T-helper 2 cell (primary cell): Measurements from ENCODE around the gene FMNL2.

Experiments
- DNase-seq, 5 experiments: peaks; one replicate each; pipeline versions ENCODE4 v3.0.0 to v3.0.0-alpha.2; 2012 to 2022

Gene FMNL2

DNA sequence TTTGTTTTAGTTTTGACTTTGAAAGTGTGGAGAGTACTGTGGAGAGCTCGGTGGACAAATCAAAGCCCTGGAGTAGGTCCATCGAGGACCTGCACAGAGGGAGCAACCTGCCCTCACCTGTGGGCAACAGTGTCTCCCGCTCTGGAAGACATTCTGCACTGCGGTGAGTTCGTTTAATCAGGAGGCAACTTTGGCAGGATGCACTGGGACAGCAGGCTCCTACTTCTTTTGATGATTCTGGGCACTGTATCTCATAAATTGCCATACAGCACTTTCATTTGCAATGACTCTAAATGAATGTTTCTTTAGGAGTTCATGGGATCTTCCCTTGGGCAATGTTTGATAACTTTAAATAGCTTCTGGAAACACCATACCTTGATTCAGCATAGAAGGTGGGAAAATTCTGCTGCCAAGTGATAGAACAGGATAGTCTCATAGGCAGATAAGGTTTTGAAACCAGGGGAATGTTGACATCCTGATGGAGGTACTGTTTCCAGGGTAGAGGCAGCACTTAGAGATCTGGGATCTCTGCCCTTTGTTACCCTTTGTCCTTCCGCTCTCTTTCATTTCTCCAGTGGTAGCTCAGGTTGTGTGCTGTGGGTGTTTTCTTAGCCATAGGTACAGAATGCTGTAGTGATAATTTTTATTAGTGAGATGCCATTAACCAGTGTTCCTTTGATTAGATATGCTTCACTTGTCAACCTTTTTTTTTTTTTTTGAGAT, 226.1 kb downstream of the FMNL2 start:
- DNase-seq: no peak

DNA sequence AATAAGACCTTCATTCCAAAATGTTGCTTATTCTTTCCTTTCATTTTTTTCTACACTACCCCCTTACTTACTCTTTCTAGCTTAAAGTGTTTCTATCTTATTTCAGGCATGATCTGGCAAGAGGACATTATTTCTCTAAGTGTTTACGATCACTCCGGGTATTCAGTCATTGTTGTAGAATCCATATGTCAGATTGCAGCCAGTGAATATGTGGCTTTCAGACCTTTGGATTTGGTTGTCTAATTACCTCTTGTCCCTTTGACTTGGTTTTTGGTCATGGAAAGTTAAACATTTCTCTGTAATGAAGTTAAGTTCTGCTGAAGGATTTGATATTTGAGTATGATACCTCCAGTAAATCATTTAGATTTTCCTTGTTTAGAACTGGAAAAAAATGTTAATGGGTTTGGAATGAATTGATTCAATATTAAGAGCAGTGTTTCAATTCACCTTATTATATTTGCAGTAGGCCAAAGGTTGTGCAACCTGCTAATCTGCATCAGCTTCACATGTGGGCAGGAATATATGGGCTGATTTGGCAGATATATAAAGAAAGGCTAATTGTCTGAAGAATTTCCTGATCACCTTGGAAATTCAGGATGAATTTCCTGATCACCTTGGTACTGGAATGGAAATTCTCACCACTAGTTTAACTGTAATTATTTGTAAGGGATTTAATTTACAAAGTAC, 227.4 kb downstream of the FMNL2 start:
- DNase-seq: no peak

DNA sequence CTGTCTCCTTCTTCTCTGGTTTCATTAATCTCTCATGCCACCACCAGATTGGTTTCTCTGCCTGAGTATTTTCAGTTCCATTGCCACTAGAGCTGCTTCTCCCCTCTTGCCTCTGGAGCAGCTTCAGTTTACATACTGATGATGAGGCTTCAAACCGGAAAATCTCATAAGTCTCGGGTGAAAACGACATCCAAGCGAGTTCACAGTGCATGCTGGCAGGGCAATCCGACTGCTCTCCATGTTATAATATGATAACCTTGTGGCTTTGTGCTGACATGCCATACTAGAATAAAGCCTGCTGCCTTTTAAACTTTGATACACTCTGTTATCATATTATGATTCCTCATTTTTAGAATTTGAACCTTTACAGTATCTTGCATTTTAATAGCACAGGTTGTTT, 228.8 kb downstream of the FMNL2 start:
- no peak for DNase-seq

DNA sequence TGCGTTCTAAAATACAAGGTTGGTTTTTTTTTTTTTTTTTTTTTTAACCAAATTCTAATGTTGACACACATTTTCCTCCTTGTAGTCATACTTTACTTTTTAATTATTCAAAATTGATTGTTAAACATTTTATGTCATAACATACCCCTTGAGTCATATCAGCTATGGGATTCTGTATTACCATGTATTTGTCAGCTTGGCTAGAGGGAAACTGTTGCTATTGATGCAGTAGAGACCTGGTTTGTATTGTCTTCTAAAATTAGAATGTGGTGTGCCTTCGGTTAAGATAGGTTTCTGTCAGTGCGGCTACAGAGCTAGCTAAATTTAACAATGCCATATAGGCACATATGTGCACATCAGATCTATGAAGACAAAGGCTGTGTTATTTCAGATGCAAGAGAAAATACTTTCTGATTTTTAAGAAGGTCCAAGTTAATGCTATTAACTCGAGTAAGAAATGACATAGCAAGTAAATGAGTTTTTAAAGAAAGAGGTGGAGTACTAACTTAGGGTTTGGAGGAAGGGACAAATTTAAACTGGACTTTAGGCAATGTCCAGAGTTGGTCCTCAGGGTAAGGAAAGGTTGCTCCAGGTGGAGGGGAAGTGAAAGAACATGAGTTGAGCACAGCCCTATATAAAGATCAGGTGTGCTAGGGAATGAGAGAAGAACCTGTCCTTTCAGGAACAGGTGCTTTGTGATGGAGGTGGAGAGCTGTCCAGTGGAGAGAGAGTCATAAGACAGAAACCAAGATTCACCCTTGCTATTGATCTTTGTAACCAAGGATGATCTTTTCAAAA, 230.0 kb downstream of the FMNL2 start:
- peak in 1 of 5 experiments; percentile 26 for DNase-seq

- DNase-seq: no peak
These were observed 231.1 kb downstream of the FMNL2 start for GRCh38 chr2:152565884-152566727.

DNA sequence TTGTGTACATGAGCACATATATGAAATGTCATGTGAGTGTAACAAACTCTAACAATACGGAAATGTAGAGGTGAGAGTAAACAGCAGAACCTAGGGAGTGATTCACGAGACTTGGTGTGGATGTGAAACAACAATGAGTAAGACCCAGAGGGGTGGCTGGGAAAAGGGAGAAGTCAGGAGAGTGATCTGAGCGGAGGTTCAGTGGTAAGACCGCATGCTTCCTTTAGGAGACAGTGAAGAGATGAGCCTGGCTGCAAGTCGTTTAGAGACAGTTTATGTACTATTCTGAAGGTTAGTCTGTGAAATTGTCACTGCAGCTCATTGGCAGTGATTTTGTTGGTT, 231.7 kb downstream of the FMNL2 start:
- DNase-seq: no peak

DNA sequence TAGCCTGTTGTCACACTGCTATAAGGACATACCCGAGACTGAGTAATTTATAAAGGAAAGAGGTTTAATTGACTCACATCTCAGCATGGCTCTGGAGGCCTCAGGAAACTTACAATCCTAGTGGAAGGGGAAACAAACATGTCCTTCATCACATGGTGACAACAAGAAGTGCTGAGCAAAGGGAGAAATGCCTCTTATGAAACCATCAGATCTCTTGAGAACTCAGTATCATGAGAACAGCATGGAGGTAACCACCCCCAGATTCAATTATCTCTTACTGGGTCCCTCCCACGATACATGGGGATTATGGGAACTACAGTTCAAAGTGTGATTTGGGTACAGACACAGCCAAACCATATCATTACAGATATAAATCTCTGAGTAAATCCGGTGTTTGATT, 233.6 kb downstream of the FMNL2 start:
- DNase-seq: no peak

DNA sequence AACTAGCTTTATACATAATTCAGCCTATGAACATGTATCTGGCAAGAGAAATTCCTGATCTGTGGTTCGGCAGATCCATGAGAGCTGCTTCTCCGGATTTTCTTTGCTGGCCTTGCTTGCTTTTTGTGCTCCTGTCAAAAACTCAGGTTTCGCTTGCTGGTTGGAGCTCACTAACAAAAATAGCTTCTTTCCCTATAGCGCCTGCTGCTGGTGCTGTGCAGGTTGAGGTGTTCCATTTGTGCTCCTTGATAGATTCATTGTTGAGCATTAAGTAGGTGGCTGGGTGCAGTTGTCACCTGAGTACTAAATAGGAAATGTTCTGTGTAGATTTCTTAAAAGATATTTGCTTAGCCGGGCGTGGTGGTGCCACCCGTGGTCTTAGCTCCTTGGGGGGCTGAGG, 234.2 kb downstream of the FMNL2 start:
- no peak for DNase-seq

DNA sequence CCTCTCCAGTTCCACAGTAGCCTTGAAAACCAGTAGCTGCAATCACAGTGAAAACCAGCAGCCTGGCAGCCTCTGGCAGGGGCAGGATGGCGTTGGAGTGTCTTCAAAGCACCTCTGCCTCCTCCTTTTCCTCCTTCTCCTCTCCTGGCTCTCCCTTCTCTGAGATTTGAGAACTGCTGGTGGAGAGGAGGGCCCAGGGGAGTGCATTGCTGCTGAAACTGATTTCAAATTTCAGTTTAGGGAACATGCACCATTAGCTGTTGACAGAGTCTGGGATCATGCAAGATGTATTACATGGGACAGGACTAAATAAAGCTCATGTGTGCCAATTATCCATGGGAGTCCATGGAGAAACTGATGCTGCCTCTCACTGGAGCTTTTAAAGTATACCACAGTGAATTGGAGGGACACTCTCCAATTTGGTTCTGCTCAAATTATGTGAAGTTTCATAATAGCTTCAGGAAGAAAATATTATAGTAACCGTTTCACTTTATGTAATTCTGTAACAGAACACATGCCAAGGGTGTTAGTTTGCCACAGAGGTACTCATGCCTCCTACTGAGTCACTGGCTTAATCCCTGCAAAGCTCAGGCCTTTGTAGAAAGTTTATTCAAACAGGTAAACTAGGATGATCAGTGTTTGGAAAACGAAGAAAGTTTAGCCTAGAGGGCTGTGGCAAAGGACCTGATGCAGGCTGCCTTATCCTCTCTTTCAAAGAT, 236.2 kb downstream of the FMNL2 start:
- no peak for DNase-seq

- no peak for DNase-seq
These were observed 237.1 kb downstream of the FMNL2 start for GRCh38 chr2:152572031-152572430.

DNA sequence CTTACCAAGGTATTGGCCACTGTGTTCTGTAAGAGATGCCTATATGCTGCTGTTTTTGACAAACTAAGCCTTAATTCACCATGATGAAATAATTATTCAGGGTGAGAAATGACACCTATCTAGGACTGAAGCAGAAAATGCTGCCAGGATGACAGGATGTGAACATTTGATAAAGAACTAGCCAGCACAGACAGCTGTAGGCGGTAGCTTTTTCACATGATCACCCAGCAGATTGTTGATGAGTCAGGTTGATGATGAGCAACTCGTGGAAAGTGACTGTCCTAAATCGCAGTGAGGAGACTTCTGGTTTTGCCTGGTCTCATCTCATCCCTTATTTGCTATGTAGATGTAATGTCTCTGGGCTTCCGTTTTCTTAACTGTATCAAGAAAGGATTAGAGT, 238.2 kb downstream of the FMNL2 start:
- DNase-seq: peak in 1 of 5 experiments; percentile 83

DNA sequence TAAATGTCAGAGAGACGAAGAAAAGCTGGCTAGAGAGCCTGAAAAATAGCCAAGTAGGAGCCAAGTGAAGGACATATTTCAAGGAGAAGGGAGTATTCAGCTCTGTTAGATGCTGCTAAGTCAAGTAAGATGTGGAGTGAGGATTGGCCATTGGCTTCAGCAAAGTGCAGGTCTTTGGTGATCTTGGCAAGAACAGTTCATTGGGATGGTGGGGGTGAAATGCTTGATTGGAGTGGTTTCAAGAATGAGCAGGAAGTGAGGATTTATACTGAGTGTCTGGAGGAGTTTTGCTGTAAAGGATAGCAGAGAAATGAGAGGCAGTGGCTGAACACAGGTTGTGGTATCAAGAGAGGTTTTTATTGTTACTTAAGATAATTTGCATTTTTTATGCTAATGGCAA, 242.6 kb downstream of the FMNL2 start:
- no peak for DNase-seq

DNA sequence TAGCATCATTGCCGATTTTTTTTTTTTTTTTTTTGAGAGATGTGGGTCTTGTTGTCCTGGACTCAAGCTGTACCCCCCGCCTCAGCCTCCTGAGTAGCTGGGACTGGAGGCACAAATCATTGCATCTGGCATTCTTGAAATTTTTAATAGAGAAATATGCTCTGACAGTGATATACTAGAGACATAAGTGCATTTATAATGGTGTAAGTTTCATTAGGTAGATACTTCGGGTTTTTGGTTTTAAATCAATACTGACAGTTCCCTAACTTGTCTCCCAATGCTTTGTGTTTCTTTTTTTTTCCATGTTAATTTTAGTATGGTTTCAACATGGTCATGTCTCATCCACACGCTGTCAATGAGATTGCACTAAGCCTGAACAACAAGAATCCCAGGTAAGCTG, 243.6 kb downstream of the FMNL2 start:
- no peak for DNase-seq

- no peak for DNase-seq
These were observed 245.7 kb downstream of the FMNL2 start for GRCh38 chr2:152580714-152581113.

DNA sequence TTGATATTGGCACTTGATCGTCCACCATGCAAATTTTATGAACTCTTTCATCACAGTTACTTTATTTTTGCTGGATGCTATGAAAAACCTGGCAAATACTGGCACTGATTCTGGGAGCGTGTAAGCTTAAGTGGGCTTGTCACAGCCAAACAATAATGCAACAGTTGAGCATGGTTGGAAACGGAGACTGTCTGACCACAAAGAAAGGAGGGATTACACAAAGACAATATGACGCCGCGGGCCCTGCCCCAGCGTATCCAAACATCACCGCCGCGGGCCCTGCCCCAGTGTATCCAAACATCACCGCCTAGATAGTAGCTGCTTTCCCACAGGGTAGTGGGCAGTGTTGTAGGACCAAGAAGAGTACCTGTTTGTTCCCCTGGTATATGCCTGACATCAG, 246.4 kb downstream of the FMNL2 start:
- no peak for DNase-seq

DNA sequence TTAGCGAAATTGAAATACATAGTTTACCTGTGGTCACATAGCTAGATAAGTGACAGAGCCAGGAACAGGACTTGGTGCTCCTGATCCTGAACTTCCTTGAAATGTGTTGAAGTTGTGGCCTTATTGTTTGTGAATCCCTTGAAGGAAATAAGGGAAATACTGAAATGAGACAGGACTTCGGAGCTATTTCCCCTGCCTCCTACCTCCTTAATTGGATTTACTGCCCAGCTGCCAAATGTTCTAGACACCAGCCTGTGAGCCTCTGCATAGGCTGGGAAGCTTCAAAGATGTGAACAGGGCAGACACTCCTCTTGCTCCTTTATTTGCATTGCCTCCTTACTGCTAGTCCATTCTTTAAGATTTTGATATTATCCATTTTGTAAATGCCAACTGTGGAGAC, 247.1 kb downstream of the FMNL2 start:
- no peak for DNase-seq

GRCh38 chr2:152583512-152584229, 248.7 kb downstream of the FMNL2 start:
- DNase-seq: no peak

- DNase-seq: no peak
These were observed 249.3 kb downstream of the FMNL2 start for GRCh38 chr2:152584301-152584700.

GRCh38 chr2:152585830-152586484, 251.0 kb downstream of the FMNL2 start:
- DNase-seq: peak in 1 of 5 experiments; percentile 33

- peak in 1 of 5 experiments; percentile 19 for DNase-seq
These were observed 252.4 kb downstream of the FMNL2 start for GRCh38 chr2:152587187-152587947.
